Fibroblast of skin of back (primary cell): ENCODE results near the gene CHIC2.
A peak's percentile ranks its signal among the peaks of the same experiment; 100 is the strongest.

Experiments used
- DNase-seq: peaks from one replicate; pipeline ENCODE4 v3.0.0-alpha.2; 2013

CHIC2 gene

DNA sequence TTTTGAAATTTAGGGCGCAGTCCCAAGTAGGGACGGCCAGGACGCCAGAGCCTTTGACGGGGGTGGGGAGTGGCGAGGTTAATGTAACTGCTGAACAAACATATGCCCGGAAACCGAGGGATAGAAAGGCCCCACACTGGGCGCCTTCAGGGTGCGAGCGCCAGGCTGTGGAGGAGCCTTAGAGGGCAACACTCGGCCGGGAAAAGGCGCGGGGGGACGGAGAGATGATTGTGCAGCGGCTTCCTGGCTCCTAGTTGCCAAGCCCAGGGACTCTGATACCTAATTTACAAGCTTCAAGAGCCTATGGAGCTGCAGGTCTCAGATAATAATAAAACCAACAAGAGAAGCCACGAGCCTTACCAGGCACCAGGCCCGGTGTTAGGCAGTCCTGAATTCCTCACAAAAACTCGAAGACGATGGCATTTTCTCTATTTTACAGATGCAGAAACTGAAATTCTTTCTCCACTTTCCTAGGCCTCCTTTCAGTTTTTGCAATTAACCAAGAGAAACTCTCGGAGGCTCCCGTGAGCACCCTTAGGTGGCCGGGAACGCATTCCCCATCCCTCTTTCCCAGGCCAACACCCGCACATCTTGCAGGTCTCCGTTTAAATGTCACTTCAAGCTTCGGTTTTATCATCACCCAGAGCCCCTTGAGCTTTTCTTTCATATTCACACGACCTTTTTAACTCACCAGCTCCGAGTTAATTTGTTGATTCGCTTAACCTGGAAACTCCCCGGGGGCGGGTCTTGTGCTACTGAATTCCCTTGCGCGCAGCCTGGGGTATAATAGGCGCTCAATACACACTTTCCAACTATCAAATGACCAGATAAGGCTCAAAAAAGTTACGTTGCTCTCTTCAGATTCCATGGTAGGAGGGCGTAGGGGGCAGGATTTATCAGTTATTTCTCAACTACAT lies 29.2 kb upstream of the CHIC2 start:
- DNase-seq, result no peak

DNA sequence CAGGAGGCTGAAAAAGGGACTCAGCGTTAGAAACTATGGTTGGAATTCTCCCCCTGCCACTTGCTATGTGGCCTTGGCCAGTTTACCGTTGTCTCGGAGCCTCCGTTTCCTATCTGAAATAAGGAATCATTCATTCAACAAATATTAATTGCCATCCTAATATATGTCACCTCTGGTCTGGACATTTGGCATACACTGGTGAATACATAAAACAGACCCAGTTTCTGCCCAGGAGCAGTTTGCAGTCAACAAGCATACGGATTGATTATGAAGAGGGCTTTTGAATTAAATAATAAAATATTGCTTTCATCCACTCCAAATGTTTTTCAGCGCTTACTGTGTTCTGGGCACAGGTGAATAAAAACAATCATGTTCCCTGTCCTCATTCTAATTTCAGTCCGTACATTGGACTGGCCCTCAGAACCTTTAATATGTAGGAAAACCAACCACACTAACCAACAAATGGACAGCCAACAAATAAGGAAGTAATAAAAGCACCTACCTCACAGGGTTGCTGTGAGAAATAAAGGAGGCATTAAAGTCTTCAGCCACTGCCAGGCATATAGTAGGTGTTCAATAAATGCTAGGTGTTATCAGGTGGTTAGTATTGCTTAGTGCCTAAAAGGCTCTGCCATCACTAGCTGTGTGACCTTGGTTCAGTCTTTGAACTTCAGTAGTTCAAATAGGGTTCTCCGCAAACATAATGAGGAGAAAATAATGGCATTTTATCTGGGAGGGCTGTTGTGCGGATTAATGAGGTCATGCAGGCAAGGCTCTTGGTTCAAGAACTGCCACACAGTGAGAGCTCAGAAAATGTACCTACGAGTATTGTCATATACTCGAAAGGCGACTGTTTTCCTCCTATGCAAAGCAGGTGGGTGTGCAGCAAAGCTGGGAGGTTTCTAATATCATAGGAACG lies 28.3 kb upstream of the CHIC2 start:
- DNase-seq, result no peak

DNA sequence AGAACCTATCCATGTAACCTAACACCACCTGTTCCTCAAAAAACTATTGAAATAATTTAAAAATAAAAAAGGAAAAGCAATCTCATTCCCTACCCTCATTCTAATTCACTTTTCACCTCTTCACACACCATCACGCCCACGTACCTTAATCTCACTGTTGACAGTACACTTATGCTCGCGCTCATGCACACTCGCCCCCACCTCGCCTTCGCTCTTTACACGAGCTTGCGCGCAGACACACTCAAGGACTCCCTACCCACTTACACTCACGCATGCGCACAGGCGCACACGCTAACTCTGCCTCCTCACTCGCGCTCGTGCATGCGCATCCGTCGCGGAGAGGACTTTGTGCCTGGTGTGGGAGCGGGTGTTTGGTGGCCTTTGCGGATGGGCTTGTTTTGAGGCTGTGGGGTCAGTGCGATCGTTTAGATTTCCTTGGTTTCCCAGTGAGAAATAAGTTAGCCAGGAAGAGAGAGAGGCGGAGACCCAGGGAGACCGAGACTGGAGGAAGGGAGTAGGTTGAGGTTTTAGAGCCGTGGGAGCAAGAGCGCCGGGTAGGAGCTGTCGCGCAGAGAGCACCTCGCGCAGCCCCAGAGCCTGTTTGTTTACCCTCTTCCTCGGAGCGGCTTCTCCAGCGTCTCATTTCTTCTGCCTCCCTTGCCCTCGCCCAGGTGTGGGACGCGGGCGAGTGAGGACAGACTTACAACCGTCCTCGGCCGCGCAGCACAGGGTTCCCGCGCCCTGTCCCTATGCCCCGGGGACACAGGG lies 27.4 kb upstream of the CHIC2 start:
- peak; percentile 68 for DNase-seq

GRCh38 chr4:54090804-54091623 lies 26.6 kb upstream of the CHIC2 start:
- DNase-seq, result no peak

GRCh38 chr4:54090404-54090803 lies 26.0 kb upstream of the CHIC2 start:
- DNase-seq, result no peak

GRCh38 chr4:54089875-54090274 lies 25.5 kb upstream of the CHIC2 start:
- DNase-seq, result no peak

DNA sequence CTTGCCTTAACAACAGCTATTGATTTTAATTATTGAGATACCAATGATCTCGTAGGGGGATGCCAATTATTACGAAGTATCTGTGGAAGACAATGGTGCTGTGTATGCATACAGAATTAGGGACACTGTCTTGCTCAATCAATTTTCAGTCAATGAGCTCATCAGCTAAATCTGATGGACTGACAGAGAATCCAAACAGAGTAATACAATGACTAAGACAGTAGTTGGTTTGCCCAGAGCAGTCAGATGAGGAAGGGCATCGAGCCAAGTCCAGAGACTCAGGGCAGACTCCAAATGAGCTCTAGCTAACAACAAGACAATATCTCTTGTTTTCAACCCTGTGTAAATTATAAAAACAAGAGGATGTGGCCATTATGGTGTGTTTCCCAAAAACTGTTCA lies 20.9 kb upstream of the CHIC2 start:
- DNase-seq, result peak; percentile 93

- DNase-seq, result peak; percentile 100
Measured at GRCh38 chr4:54082168-54082567, 17.8 kb upstream of the CHIC2 start.

GRCh38 chr4:54077812-54078211 lies 13.4 kb upstream of the CHIC2 start:
- peak; percentile 62 for DNase-seq

DNA sequence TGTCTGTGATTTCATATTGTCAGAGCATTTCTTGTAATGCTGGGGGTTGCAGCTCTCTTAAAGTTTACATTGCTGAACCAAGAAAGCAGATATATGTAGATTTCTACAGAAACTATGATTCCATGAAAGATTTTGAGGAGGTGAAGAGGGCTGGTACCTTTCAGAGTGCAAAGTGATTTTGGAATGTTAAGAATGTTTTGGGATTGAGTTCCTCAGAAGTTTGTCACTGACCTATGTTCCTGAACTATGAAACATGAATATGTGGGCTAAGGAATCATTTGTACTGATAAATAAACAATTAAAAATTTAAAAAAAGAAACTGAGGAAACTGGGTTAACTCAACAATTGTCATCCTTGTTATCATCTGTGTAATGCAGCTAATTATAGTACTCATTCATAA lies 12.3 kb upstream of the CHIC2 start:
- DNase-seq, result peak; percentile 67

GRCh38 chr4:54074381-54074780 lies 10.0 kb upstream of the CHIC2 start:
- DNase-seq, result no peak

DNA sequence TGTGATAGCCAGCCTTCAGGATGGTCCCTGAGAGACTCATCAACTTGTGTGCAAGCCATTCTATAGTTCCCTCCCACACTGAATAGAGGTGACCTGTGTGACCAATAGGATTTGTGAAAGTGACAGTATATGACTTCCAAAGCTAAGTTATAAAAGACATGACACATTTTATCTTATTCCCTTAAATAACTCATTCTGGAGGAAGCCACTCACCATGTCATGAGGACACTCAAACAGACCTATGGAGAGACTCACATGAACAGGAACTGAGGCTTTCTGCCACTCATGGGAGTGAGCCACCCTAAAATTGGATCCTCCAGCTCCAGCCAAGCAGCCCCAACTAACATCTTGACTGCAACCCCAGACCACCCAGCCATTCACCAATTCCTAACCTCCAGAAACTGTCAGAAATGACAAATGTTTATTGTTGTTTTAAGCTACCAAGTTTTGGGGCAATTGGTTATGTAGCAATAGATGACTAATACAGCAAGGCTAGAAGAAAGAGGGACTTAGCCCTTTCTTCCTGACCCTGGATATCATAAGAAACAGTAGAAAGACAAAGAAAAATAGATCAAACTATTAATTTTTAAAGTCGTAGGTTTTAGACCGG lies 9.0 kb upstream of the CHIC2 start:
- peak; percentile 68 for DNase-seq

GRCh38 chr4:54067166-54067565 lies 2.8 kb upstream of the CHIC2 start:
- DNase-seq, result peak; percentile 86

DNA sequence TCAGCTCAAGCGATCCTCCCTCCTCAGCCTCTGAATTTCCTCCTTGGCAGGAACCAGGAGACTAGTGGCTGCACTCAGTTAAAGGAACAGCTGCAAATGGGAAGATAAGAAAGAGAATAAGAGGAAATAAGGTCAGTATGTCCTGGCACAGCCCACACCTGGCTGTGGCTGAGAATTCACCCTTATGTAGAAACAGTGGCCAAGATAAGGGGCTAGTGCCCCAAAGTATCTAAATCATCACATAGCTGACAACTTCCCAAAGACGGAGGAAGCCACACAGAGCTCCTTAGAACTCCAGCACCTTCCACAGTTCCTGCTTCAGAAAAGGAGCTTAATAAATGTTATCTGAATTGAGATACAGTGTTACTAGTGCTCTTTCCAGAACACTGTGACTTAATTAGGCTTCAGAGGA lies 2.3 kb upstream of the CHIC2 start:
- no peak for DNase-seq

- no peak for DNase-seq
Measured at GRCh38 chr4:54066088-54066415, 1.6 kb upstream of the CHIC2 start.

- peak; percentile 92 for DNase-seq
Measured at GRCh38 chr4:54065282-54066087, 1.1 kb upstream of the CHIC2 start.

GRCh38 chr4:54063737-54064316 lies 578 bp downstream of the CHIC2 start:
- peak; percentile 37 for DNase-seq

DNA sequence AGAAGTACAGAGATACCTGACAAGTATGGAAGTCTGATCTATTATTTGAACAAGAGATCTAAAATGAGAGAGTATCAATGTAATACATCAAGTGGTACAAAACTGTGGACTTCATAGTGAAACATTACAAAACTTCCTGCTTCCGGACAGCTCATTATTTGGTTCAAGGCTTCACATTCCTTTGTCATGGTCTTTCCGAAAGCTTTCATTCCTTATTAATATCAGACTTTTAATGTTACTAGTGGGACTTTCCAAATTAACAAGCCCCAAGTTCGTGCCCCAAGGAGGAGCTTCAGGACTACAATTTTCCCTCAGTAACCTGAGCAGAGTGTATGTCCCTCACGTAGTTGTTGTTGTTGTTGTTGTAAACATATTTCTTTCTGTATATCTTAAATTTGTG lies 1.2 kb downstream of the CHIC2 start:
- DNase-seq, result peak; percentile 65

DNA sequence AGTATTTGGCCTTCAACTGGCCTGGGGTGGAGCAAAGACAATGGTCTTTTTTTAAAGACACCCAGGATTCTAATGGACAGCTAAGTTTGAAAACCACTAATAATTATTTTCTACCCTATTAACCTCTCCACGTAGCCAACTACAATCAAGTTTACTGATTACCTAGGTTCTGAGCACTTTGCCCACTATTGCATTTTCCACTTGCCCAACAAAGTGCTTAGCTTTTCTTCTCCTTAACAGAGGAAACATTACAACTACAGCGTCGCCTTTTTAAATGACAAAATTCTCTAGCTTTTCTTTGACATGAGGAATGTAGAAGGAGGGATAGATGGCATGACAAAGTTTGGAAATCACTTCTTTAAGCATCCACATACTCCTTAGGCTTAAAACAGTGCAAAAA lies 2.0 kb downstream of the CHIC2 start:
- DNase-seq, result no peak

- no peak for DNase-seq
Measured at GRCh38 chr4:54061873-54062272, 2.5 kb downstream of the CHIC2 start.
